ENCODE measurements around the gene LLCFC1.

LLCFC1 gene

DNA sequence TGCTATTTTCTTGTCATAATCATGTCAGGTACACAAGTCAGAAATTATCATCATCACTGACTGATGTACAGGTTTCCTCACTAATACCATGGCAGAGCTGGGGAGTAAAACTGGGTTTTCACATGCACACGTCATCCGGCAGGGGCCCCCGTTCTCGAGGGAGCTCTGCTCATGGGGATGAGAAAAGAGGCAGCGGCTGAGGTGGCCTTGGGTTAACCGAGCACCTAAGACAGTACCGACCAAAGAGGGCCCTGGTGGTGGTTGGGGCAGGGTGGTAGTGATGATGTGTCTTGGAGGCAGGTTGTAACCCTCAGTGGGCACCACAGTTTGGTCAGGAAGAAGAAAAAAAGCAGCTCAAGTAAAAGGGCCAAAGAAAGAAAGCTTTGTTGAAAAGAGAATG is 41.6 kb upstream of the LLCFC1 start:
- TF ChIP-seq TAF1 (IDR thresholded peaks at IDR 0.05; ENCODE audit: borderline replicate concordance, insufficient read depth, low read length), result no peak

GRCh38 chr7:142898377-142899170 is 40.7 kb upstream of the LLCFC1 start:
- TF ChIP-seq FOXP2 (optimal IDR thresholded peaks at IDR 0.05; ENCODE audit: borderline replicate concordance, extremely low read depth, extremely low read length, insufficient read depth), result no peak

GRCh38 chr7:142899661-142900060 is 39.6 kb upstream of the LLCFC1 start:
- no peak for TF ChIP-seq POLR2AphosphoS5 (IDR thresholded peaks at IDR 0.05; ENCODE audit: low read depth, low read length)
- no peak for TF ChIP-seq FOXP2 (optimal IDR thresholded peaks at IDR 0.05; ENCODE audit: borderline replicate concordance, extremely low read depth, extremely low read length, insufficient read depth)
- TF ChIP-seq, protein P1, sequence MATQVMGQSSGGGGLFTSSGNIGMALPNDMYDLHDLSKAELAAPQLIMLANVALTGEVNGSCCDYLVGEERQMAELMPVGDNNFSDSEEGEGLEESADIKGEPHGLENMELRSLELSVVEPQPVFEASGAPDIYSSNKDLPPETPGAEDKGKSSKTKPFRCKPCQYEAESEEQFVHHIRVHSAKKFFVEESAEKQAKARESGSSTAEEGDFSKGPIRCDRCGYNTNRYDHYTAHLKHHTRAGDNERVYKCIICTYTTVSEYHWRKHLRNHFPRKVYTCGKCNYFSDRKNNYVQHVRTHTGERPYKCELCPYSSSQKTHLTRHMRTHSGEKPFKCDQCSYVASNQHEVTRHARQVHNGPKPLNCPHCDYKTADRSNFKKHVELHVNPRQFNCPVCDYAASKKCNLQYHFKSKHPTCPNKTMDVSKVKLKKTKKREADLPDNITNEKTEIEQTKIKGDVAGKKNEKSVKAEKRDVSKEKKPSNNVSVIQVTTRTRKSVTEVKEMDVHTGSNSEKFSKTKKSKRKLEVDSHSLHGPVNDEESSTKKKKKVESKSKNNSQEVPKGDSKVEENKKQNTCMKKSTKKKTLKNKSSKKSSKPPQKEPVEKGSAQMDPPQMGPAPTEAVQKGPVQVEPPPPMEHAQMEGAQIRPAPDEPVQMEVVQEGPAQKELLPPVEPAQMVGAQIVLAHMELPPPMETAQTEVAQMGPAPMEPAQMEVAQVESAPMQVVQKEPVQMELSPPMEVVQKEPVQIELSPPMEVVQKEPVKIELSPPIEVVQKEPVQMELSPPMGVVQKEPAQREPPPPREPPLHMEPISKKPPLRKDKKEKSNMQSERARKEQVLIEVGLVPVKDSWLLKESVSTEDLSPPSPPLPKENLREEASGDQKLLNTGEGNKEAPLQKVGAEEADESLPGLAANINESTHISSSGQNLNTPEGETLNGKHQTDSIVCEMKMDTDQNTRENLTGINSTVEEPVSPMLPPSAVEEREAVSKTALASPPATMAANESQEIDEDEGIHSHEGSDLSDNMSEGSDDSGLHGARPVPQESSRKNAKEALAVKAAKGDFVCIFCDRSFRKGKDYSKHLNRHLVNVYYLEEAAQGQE (IDR thresholded peaks at IDR 0.05; ENCODE audit: insufficient read depth in 1 of 2, low read depth in 2 of 2, low read length in 2 of 2), result no peak
- TF ChIP-seq SIN3A (IDR thresholded peaks at IDR 0.05; ENCODE audit: borderline replicate concordance, insufficient read depth, low read length), result no peak
- no peak for TF ChIP-seq TAF1 (IDR thresholded peaks at IDR 0.05; ENCODE audit: borderline replicate concordance, insufficient read depth, low read length)

- no peak for TF ChIP-seq TAF1 (IDR thresholded peaks at IDR 0.05; ENCODE audit: borderline replicate concordance, insufficient read depth, low read length)
Observed at GRCh38 chr7:142901426-142902259, 37.6 kb upstream of the LLCFC1 start.

DNA sequence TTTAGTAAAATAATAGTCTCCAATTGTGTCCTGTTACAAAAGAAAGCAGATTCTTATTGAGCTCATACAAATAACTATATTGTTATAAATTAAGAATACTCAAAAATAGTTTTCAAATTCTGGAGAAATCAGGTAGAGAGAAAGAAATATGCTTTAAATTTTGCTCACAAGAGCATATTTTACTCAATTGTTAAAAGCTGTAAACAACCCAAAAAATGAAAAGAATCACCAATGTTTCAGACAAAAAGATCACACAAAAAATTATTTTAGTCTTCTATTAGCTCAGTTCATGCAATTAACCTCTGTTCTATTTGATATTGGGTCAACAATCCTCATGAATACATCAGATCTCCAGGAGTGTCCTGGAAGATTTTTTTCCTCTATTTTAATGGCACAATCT is 35.2 kb upstream of the LLCFC1 start:
- TF ChIP-seq, protein P1 (IDR thresholded peaks at IDR 0.05; ENCODE audit: insufficient read depth in 1 of 2, low read depth in 2 of 2, low read length in 2 of 2), result no peak
- no peak for TF ChIP-seq FOXP2 (optimal IDR thresholded peaks at IDR 0.05; ENCODE audit: borderline replicate concordance, extremely low read depth, extremely low read length, insufficient read depth)
- no peak for TF ChIP-seq POLR2AphosphoS5 (IDR thresholded peaks at IDR 0.05; ENCODE audit: low read depth, low read length)
- TF ChIP-seq TAF1 (IDR thresholded peaks at IDR 0.05; ENCODE audit: borderline replicate concordance, insufficient read depth, low read length), result no peak
- no peak for TF ChIP-seq SIN3A (IDR thresholded peaks at IDR 0.05; ENCODE audit: borderline replicate concordance, insufficient read depth, low read length)

DNA sequence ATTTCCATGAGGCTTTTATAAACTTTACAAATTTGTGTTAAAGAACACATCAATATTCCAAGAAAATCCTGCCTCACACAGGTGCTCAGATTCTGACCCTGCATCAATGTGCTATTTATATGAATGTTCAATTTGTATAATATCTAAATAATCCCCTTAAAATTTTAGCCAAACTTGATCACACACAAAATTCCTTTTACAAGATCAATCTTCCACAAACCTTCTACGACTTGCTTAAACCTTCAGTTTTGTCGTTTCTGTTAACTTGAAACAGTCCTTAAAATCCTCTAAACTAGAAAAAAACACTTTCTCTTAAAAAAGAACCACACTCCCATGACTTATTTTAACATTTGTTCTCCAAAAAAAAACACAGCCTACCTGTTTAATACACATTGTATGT is 33.5 kb upstream of the LLCFC1 start:
- TF ChIP-seq, protein P1 (IDR thresholded peaks at IDR 0.05; ENCODE audit: insufficient read depth in 1 of 2, low read depth in 2 of 2, low read length in 2 of 2), result no peak
- TF ChIP-seq SIN3A (IDR thresholded peaks at IDR 0.05; ENCODE audit: borderline replicate concordance, insufficient read depth, low read length) (no peak), POLR2AphosphoS5 (IDR thresholded peaks at IDR 0.05; ENCODE audit: low read depth, low read length) (no peak), FOXP2 (optimal IDR thresholded peaks at IDR 0.05; ENCODE audit: borderline replicate concordance, extremely low read depth, extremely low read length, insufficient read depth) (no peak), TAF1 (IDR thresholded peaks at IDR 0.05; ENCODE audit: borderline replicate concordance, insufficient read depth, low read length) (no peak)
